ENCODE results near the gene DYNLT4.

DNA sequence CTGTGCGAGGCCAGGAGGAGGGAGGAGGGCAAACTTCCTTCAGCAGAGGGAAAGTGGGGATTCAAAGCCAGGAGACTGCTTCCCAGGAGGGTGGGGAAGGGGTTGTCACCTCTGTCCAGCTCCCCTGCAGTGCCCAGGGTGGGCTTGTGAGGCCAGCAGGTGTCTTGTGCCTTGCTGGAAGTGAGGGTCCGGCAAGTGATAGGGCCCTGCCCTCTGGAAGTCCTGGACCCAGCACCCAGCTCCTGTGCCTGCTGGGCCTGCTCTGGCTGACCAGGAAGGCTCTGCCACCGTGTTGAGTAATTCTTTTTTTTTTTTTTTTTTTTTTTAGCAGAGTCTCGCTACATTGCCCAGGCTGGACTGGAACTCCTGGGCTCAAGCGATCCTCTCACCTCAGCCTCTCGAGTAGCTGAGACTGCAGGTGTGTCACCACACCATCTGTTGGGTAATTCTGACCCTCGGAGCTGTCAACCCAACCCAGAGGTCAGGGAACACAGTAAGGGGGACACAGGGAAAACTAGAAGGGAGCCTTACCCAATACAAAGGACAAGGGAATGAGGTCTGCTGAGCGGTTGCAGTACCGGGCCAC lies 20.2 kb downstream of the DYNLT4 start:
- TF ChIP-seq ISL1 (CRISPR knock-in tag; IDR thresholded peaks at IDR 0.05), result no peak
- no peak for TF ChIP-seq OSR1 (CRISPR knock-in tag; IDR thresholded peaks at IDR 0.05)
- TF ChIP-seq, protein P1, sequence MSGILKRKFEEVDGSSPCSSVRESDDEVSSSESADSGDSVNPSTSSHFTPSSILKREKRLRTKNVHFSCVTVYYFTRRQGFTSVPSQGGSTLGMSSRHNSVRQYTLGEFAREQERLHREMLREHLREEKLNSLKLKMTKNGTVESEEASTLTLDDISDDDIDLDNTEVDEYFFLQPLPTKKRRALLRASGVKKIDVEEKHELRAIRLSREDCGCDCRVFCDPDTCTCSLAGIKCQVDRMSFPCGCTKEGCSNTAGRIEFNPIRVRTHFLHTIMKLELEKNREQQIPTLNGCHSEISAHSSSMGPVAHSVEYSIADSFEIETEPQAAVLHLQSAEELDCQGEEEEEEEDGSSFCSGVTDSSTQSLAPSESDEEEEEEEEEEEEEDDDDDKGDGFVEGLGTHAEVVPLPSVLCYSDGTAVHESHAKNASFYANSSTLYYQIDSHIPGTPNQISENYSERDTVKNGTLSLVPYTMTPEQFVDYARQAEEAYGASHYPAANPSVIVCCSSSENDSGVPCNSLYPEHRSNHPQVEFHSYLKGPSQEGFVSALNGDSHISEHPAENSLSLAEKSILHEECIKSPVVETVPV (CRISPR knock-in tag; IDR thresholded peaks at IDR 0.05), result no peak
- TF ChIP-seq ESRRG (CRISPR knock-in tag; IDR thresholded peaks at IDR 0.05), result no peak
- no peak for TF ChIP-seq ZNF70 (CRISPR knock-in tag; IDR thresholded peaks at IDR 0.05)
- no peak for TF ChIP-seq ZNF565 (CRISPR knock-in tag; conservative IDR thresholded peaks at IDR 0.05; ENCODE audit: low read depth)
- TF ChIP-seq ZNF8 (CRISPR knock-in tag; IDR thresholded peaks at IDR 0.05), result no peak
- no peak for TF ChIP-seq ZFP3 (CRISPR knock-in tag; IDR thresholded peaks at IDR 0.05)
- TF ChIP-seq RARB (CRISPR knock-in tag; IDR thresholded peaks at IDR 0.05), result no peak
- TF ChIP-seq, protein P2, sequence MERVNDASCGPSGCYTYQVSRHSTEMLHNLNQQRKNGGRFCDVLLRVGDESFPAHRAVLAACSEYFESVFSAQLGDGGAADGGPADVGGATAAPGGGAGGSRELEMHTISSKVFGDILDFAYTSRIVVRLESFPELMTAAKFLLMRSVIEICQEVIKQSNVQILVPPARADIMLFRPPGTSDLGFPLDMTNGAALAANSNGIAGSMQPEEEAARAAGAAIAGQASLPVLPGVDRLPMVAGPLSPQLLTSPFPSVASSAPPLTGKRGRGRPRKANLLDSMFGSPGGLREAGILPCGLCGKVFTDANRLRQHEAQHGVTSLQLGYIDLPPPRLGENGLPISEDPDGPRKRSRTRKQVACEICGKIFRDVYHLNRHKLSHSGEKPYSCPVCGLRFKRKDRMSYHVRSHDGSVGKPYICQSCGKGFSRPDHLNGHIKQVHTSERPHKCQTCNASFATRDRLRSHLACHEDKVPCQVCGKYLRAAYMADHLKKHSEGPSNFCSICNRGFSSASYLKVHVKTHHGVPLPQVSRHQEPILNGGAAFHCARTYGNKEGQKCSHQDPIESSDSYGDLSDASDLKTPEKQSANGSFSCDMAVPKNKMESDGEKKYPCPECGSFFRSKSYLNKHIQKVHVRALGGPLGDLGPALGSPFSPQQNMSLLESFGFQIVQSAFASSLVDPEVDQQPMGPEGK (CRISPR knock-in tag; IDR thresholded peaks at IDR 0.05; ENCODE audit: borderline replicate concordance), result no peak
- TF ChIP-seq, protein P3, sequence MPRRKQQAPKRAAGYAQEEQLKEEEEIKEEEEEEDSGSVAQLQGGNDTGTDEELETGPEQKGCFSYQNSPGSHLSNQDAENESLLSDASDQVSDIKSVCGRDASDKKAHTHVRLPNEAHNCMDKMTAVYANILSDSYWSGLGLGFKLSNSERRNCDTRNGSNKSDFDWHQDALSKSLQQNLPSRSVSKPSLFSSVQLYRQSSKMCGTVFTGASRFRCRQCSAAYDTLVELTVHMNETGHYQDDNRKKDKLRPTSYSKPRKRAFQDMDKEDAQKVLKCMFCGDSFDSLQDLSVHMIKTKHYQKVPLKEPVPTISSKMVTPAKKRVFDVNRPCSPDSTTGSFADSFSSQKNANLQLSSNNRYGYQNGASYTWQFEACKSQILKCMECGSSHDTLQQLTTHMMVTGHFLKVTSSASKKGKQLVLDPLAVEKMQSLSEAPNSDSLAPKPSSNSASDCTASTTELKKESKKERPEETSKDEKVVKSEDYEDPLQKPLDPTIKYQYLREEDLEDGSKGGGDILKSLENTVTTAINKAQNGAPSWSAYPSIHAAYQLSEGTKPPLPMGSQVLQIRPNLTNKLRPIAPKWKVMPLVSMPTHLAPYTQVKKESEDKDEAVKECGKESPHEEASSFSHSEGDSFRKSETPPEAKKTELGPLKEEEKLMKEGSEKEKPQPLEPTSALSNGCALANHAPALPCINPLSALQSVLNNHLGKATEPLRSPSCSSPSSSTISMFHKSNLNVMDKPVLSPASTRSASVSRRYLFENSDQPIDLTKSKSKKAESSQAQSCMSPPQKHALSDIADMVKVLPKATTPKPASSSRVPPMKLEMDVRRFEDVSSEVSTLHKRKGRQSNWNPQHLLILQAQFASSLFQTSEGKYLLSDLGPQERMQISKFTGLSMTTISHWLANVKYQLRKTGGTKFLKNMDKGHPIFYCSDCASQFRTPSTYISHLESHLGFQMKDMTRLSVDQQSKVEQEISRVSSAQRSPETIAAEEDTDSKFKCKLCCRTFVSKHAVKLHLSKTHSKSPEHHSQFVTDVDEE (CRISPR knock-in tag; IDR thresholded peaks at IDR 0.05), result no peak
- TF ChIP-seq ZC3H10 (CRISPR knock-in tag; IDR thresholded peaks at IDR 0.05), result no peak
- TF ChIP-seq ARNTL (CRISPR knock-in tag; IDR thresholded peaks at IDR 0.05; ENCODE audit: borderline replicate concordance, low read depth), result no peak

All from SK-N-SH treated with all-trans-retinoic acid at 6 μM for 48 hours (cell line).